Effector memory CD4-positive, alpha-beta T cell (primary cell): Measurements from ENCODE around the gene STXBP5.

ENCODE experiments used
- DNase-seq, 3 donors: peaks; one replicate each; pipeline ENCODE4 v3.0.0-alpha.2; 2020
- H3K27ac ChIP-seq: 2 replicates; pipeline ENCODE4 v1.7.0; 2013; ENCODE audit warnings: mild to moderate bottlenecking, low read length, moderate library complexity; ENCODE audit not compliant: insufficient read depth, poor library complexity, severe bottlenecking
- H3K27me3 ChIP-seq: replicated peaks from 2 replicates; pipeline ENCODE4 v1.7.0; 2013; ENCODE audit warnings: mild to moderate bottlenecking, low read length; ENCODE audit not compliant: insufficient read depth, control insufficient read depth, poor library complexity, severe bottlenecking
- H3K36me3 ChIP-seq: 2 replicates; pipeline ENCODE4 v1.7.0; 2013; ENCODE audit warnings: mild to moderate bottlenecking, low read length, moderate library complexity; ENCODE audit not compliant: control insufficient read depth, insufficient read depth
- H3K4me1 ChIP-seq: 2 replicates; pipeline ENCODE4 v1.7.0; 2013; ENCODE audit warnings: low read length, mild to moderate bottlenecking; ENCODE audit not compliant: control insufficient read depth, insufficient read depth, poor library complexity, severe bottlenecking
- H3K4me3 ChIP-seq: 2 replicates; pipeline ENCODE4 v1.7.0; 2013; ENCODE audit warnings: low read length, low read depth, mild to moderate bottlenecking; ENCODE audit not compliant: insufficient read depth, poor library complexity, severe bottlenecking
- H3K9me3 ChIP-seq: 2 replicates; pipeline ENCODE4 v1.7.0; 2013; ENCODE audit warnings: mild to moderate bottlenecking, low read length, moderate library complexity; ENCODE audit not compliant: control insufficient read depth

The STXBP5 gene

GRCh38 chr6:147195987-147196386 lies 8.2 kb upstream of the STXBP5 start:
- no peaks in the 10 kb centered on the region for H3K27me3 ChIP-seq
- H3K4me1 ChIP-seq, result no peaks in the 10 kb centered on the region
- DNase-seq, result no peak
- no peak overlapping the region for H3K4me3 ChIP-seq
- no peaks in the 10 kb centered on the region for H3K36me3 ChIP-seq
- no peaks in the 10 kb centered on the region for H3K9me3 ChIP-seq
- H3K27ac ChIP-seq, result no peak overlapping the region

GRCh38 chr6:147200711-147201110 lies 3.5 kb upstream of the STXBP5 start:
- H3K4me1 ChIP-seq, result peaks cover 7% of the 10 kb centered on the region
- H3K27me3 ChIP-seq, result no peaks in the 10 kb centered on the region
- no peaks in the 10 kb centered on the region for H3K36me3 ChIP-seq
- DNase-seq, result no peak
- H3K4me3 ChIP-seq, result no peak overlapping the region
- H3K27ac ChIP-seq, result no peak overlapping the region
- no peaks in the 10 kb centered on the region for H3K9me3 ChIP-seq

- DNase-seq, result peak in 1 of 3 donors; percentile 6
- peak overlapping the region; percentile 74 for H3K4me3 ChIP-seq
- peak overlapping the region; percentile 89 for H3K27ac ChIP-seq
- H3K4me1 ChIP-seq, result peaks cover 9% of the 10 kb centered on the region
- no peaks in the 10 kb centered on the region for H3K27me3 ChIP-seq
- no peaks in the 10 kb centered on the region for H3K36me3 ChIP-seq
- no peaks in the 10 kb centered on the region for H3K9me3 ChIP-seq
These were observed 2.2 kb upstream of the STXBP5 start for GRCh38 chr6:147201885-147202515.

- peaks cover 9% of the 10 kb centered on the region for H3K4me1 ChIP-seq
- peak; percentile 71 to 80 (median 75) for DNase-seq
- peak overlapping the region; percentile 74 for H3K4me3 ChIP-seq
- H3K27me3 ChIP-seq, result no peaks in the 10 kb centered on the region
- H3K36me3 ChIP-seq, result no peaks in the 10 kb centered on the region
- peak overlapping the region; percentile 89 for H3K27ac ChIP-seq
- no peaks in the 10 kb centered on the region for H3K9me3 ChIP-seq
These were observed 1.5 kb upstream of the STXBP5 start for GRCh38 chr6:147202516-147203310.

- no peaks in the 10 kb centered on the region for H3K9me3 ChIP-seq
- no peaks in the 10 kb centered on the region for H3K27me3 ChIP-seq
- no peaks in the 10 kb centered on the region for H3K36me3 ChIP-seq
- DNase-seq, result peak; percentile 59 to 65 (median 60)
- peaks cover 9% of the 10 kb centered on the region for H3K4me1 ChIP-seq
- H3K27ac ChIP-seq, result peak overlapping the region; percentile 89
- H3K4me3 ChIP-seq, result peak overlapping the region; percentile 74
These were observed 732 bp upstream of the STXBP5 start for GRCh38 chr6:147203311-147204059.

GRCh38 chr6:147204843-147205311 lies 660 bp downstream of the STXBP5 start:
- H3K36me3 ChIP-seq, result no peaks in the 10 kb centered on the region
- peaks cover 9% of the 10 kb centered on the region for H3K4me1 ChIP-seq
- no peaks in the 10 kb centered on the region for H3K27me3 ChIP-seq
- no peak for DNase-seq
- H3K27ac ChIP-seq, result peak overlapping the region; percentile 89
- no peaks in the 10 kb centered on the region for H3K9me3 ChIP-seq
- peak overlapping the region; percentile 98 for H3K4me3 ChIP-seq

- Histone ChIP-seq H3K9me3 (no peaks in the 10 kb centered on the region), H3K27me3 (no peaks in the 10 kb centered on the region)
- DNase-seq, result no peak
These were observed 1.7 kb downstream of the STXBP5 start for GRCh38 chr6:147205690-147206600.

GRCh38 chr6:147207351-147207750 lies 3.1 kb downstream of the STXBP5 start:
- Histone ChIP-seq H3K27ac (no peak overlapping the region), H3K4me3 (no peak overlapping the region)
- no peak for DNase-seq

More at GRCh38 chr6:147205690-147206600, 1.7 kb downstream of the STXBP5 start:
- H3K27ac ChIP-seq, result no peak overlapping the region
- H3K4me3 ChIP-seq, result peak overlapping the region; percentile 13
- H3K4me1 ChIP-seq, result peaks cover 9% of the 10 kb centered on the region
- H3K36me3 ChIP-seq, result no peaks in the 10 kb centered on the region

More at GRCh38 chr6:147207351-147207750, 3.1 kb downstream of the STXBP5 start:
- Histone ChIP-seq H3K36me3 (no peaks in the 10 kb centered on the region), H3K4me1 (peaks cover 4% of the 10 kb centered on the region), H3K27me3 (no peaks in the 10 kb centered on the region), H3K9me3 (no peaks in the 10 kb centered on the region)
